Testis (tissue), 3 donors: Measurements from ENCODE around the gene CDCA5. TPM values are rescaled to one million over a fixed set of nuclear protein-coding genes. Genes with fewer than 3 reads are reported as not detected.

ENCODE experiments used
- DNase-seq: peaks from one replicate; pipeline ENCODE4 v3.0.0-alpha.2; 2019
- H3K27ac ChIP-seq, 2 donors: fragments of 200-600 bp; sonication (generic); one replicate each; pipeline ENCODE4 v1.5.1; 2019
- H3K27me3 ChIP-seq: fragments of 200-600 bp; sonication (generic); one replicate; pipeline ENCODE4 v1.5.1; 2019
- H3K36me3 ChIP-seq: fragments of 200-600 bp; sonication (generic); one replicate; pipeline ENCODE4 v1.5.1; 2017; ENCODE audit warnings: low read depth; ENCODE audit errors: missing control alignments
- H3K4me1 ChIP-seq: fragments of 200-600 bp; sonication (generic); one replicate; pipeline ENCODE4 v1.5.1; 2019
- H3K4me3 ChIP-seq, 2 donors: fragments of 200-600 bp; sonication (generic); one replicate each; pipeline ENCODE4 v1.5.1; 2017 to 2019
- H3K9me3 ChIP-seq: fragments of 200-600 bp; sonication (generic); one replicate; pipeline ENCODE4 v1.5.1; 2017
- CTCF ChIP-seq, 3 experiments: fragments of 450-650 bp in 2 of 3; fragments of 200-600 bp in 1 of 3; sonication (generic) in 1 of 3; IDR thresholded peaks; one replicate each; pipeline ENCODE4 v1.5.1; 2016 to 2019; ENCODE audit warnings: antibody characterized with exemption in 3 of 3, mild to moderate bottlenecking in 2 of 3, moderate library complexity in 1 of 3
- POLR2A ChIP-seq: fragments of 450-650 bp; IDR thresholded peaks from one replicate; pipeline ENCODE4 v1.6.1; 2017; ENCODE audit warnings: antibody characterized with exemption, mild to moderate bottlenecking, moderate library complexity
- WGBS, 2 donors: methylation state at CpG; one replicate each; pipeline ENCODE4 v1.1.5; 2018; 5-methylcytosine and 5-hydroxymethylcytosine counted together
- intact Hi-C: fragments of 100-400 bp; cut with DNase I; formaldehyde crosslinking; loops from one replicate; pipeline ENCODE4 v1.15.1; 2023; ENCODE audit warnings: low total_unique reads
- polyA plus RNA-seq: library from polyadenylated mRNA; stranded (reverse); fragments of 350-450 nt; fragmentation: Illumina TruSeq; extraction: RNeasy Lipid Tissue Mini Kit (QIAGEN cat#74804); gene quantifications from one replicate; pipeline ENCODE4 v1.2.3, GENCODE V29; 2014; ENCODE audit warnings: low read depth, low replicate concordance; ENCODE audit not compliant: insufficient read depth
- total RNA-seq, 2 donors: library from RNA; depleted of rRNA; stranded (reverse); fragments of >200 nt; gene quantifications; one replicate each; pipeline ENCODE4 v1.2.3, GENCODE V29; 2016

Gene CDCA5
- total and polyA plus RNA-seq, 3 donors from 2014 or later = 28.5 to 93.3 (median 50.9) TPM

GRCh38 chr11:65124480-65125196 lies 40.8 kb upstream of the CDCA5 start:
- DNase-seq = no peak
- WGBS, 2 donors = 76 to 96% methylated on average over 2 to 5 of the region's 5 CpGs
- Histone ChIP-seq H3K4me1 (peaks cover 12% of the 10 kb centered on the region), H3K27me3 (no peaks in the 10 kb centered on the region), H3K36me3 (no peaks in the 10 kb centered on the region), H3K4me3 (no peak overlapping the region), H3K27ac (no peak overlapping the region), H3K9me3 (no peaks in the 10 kb centered on the region)
- intact Hi-C loops = no loop called here
- TF ChIP-seq CTCF (IDR thresholded peaks at IDR 0.05) = no peak

GRCh38 chr11:65121865-65122696 lies 38.2 kb upstream of the CDCA5 start, which contains the start of the genes FAU and MRPL49:
TSS of gene FAU (minus strand) at chr11:65122134. CDS start at chr11:65121813, 321 bp downstream.
TSS of gene MRPL49 (plus strand) at chr11:65122321. CDS start at chr11:65122347, 26 bp downstream.
- WGBS, 2 donors = 0 to 1% methylated on average over 37 to 64 of the region's 64 CpGs
- intact Hi-C loops = no loop called here
- Histone ChIP-seq H3K4me1 (peaks cover 12% of the 10 kb centered on the region), H3K9me3 (no peaks in the 10 kb centered on the region), H3K27ac (peak within 1 kb of the TSS; percentile 80 to 88), H3K36me3 (no peaks in the 10 kb centered on the region), H3K4me3 (peak within 1 kb of the TSS; percentile 78 to 85), H3K27me3 (no peaks in the 10 kb centered on the region)
- TF ChIP-seq CTCF (IDR thresholded peaks at IDR 0.05) = no peak
- TF ChIP-seq POLR2A = peak; percentile 79
- peak; percentile 100 for DNase-seq

GRCh38 chr11:65121447-65121864 lies 37.6 kb upstream of the CDCA5 start:
- Histone ChIP-seq H3K36me3 (no peaks in the 10 kb centered on the region), H3K27me3 (no peaks in the 10 kb centered on the region), H3K4me3 (peak overlapping the region; percentile 78 to 85), H3K27ac (peak overlapping the region; percentile 80 to 88), H3K9me3 (no peaks in the 10 kb centered on the region), H3K4me1 (peaks cover 16% of the 10 kb centered on the region)
- no peak for DNase-seq
- no peak for TF ChIP-seq CTCF (IDR thresholded peaks at IDR 0.05)
- no peak for TF ChIP-seq POLR2A
- intact Hi-C loops = no loop called here
- WGBS, 2 donors = 0 to 1% methylated on average over 13 to 22 of the region's 22 CpGs

- Histone ChIP-seq H3K27me3 (no peaks in the 10 kb centered on the region), H3K27ac (peak overlapping the region in 1 of 2 donors; percentile 88), H3K9me3 (no peaks in the 10 kb centered on the region), H3K4me3 (no peak overlapping the region), H3K4me1 (peaks cover 20% of the 10 kb centered on the region), H3K36me3 (no peaks in the 10 kb centered on the region)
- intact Hi-C loops = no loop called here
- WGBS, 2 donors = 67 to 70% methylated on average over 3 of the region's 3 CpGs
- TF ChIP-seq CTCF (IDR thresholded peaks at IDR 0.05) (no peak), POLR2A (no peak)
- no peak for DNase-seq
These were observed 37.0 kb upstream of the CDCA5 start for GRCh38 chr11:65120831-65121230.
